ENCODE measurements around the gene KATNB1. TPM values are rescaled to one million over a fixed set of nuclear protein-coding genes. Genes with fewer than 3 reads are reported as not detected.

KATNB1 gene
- total and polyA plus RNA-seq, 8 donors, result 7.8 to 17.0 (median 11.4) TPM

DNA sequence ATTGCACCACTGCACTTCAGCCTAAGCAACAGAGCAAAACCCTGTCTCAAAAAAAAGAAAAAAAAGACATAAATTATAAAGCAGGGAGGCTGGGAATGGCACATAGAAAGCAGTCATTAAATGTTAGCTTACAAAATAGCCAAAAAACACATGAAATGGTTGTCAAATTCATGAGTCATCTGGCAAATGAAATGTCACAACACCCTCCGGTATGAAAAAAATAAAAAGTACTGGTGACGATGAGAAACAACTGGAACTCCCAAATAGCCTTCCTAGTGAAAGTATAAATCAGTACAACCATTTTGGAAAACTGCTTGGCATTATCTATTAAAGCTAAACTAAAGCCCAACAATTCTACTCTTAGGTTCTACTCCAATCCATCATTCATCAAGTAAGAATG is 3.5 kb upstream of the KATNB1 start:
- ATAC-seq, result no peak
- FAIRE-seq, result no peak
- peaks cover 0 to 11% (median 2%) of the 10 kb centered on the region in 3 donors for H3K4me1 ChIP-seq
- no peaks in the 10 kb centered on the region for H3K9me3 ChIP-seq
- no peak overlapping the region for H3K27ac ChIP-seq
- H3K27me3 ChIP-seq, result no peaks in the 10 kb centered on the region
- DNase-seq, result no peak
- intact Hi-C loops (cut with DNase I), result no loop called here
- no peaks in the 10 kb centered on the region for H3K36me3 ChIP-seq
- TF ChIP-seq, protein P1, sequence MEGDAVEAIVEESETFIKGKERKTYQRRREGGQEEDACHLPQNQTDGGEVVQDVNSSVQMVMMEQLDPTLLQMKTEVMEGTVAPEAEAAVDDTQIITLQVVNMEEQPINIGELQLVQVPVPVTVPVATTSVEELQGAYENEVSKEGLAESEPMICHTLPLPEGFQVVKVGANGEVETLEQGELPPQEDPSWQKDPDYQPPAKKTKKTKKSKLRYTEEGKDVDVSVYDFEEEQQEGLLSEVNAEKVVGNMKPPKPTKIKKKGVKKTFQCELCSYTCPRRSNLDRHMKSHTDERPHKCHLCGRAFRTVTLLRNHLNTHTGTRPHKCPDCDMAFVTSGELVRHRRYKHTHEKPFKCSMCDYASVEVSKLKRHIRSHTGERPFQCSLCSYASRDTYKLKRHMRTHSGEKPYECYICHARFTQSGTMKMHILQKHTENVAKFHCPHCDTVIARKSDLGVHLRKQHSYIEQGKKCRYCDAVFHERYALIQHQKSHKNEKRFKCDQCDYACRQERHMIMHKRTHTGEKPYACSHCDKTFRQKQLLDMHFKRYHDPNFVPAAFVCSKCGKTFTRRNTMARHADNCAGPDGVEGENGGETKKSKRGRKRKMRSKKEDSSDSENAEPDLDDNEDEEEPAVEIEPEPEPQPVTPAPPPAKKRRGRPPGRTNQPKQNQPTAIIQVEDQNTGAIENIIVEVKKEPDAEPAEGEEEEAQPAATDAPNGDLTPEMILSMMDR (IDR thresholded peaks at IDR 0.05), result no peak
- H3K4me3 ChIP-seq, result no peak overlapping the region
- 75 to 80% methylated on average over 2 of the region's 2 CpGs for WGBS, 2 donors

DNA sequence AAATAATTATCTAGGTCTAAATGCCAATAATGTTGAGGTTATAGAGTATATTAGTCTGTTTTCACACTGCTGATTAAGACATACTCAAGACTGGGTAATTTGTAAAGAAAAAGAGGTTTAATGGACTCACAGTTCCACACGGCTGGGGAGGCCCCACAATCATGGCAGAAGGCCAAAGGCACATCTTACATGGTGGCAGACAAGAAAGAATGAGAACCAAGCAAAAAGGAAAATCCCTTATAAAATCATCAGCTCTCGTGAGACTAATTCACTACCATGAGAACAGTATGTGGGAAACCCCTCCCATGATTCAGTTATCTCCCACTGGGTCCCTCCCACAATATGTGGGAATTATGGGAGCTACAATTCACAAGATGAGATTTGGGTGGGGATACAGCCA is 2.9 kb upstream of the KATNB1 start:
- Histone ChIP-seq H3K4me1 (peaks cover 0 to 14% (median 2%) of the 10 kb centered on the region in 3 donors), H3K4me3 (no peak overlapping the region), H3K27ac (no peak overlapping the region), H3K36me3 (no peaks in the 10 kb centered on the region), H3K27me3 (no peaks in the 10 kb centered on the region), H3K9me3 (no peaks in the 10 kb centered on the region)
- TF ChIP-seq, protein P1 (IDR thresholded peaks at IDR 0.05), result no peak
- FAIRE-seq, result no peak
- ATAC-seq, result no peak
- DNase-seq, result peak in 1 of 6 donors; percentile 4
- intact Hi-C loops (cut with DNase I), result no loop called here
- WGBS, 2 donors, result 77% methylated on average over 2 of the region's 2 CpGs

DNA sequence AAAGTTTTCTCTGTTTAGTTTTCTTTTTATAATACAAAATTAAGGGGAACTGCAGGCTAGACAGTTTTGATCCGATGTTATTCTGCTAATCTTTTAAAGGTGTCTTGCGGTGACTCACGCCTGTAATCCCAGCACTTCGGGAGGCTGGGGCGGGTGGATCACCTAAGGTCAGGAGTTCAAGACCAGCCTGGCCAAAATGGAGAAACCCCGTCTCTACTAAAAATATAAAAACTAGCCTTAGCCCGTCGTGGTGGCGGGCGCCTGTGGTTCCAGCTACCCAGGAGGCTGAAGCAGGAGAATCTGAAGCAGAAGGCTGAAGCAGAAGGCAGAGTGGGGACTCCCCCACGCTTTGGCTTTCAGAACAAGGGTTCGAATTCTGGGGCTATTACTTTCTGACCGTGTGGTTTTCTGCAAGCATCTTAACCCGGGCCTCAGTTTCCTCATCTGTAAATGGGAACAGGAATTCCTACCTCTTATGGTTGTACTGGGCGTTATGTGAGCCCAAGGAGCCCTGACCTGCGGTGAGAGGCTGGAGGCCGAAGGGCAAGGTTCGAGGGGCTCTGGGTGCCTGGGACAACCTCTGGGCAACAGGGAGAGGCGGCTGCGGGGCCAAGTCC is 1.2 kb upstream of the KATNB1 start:
- WGBS, 2 donors, result 42 to 48% methylated on average over 20 of the region's 20 CpGs
- peaks cover 0 to 14% (median 2%) of the 10 kb centered on the region in 3 donors for H3K4me1 ChIP-seq
- H3K9me3 ChIP-seq, result no peaks in the 10 kb centered on the region
- intact Hi-C loops (cut with DNase I), result no loop called here
- ATAC-seq (no peak), DNase-seq (peak in 2 of 6 donors; percentile 29 to 35), FAIRE-seq (no peak)
- H3K27ac ChIP-seq, result peak overlapping the region; percentile 36 to 85 (median 75)
- peak overlapping the region; percentile 50 to 91 (median 75) for H3K4me3 ChIP-seq
- H3K36me3 ChIP-seq, result no peaks in the 10 kb centered on the region
- TF ChIP-seq, protein P1 (IDR thresholded peaks at IDR 0.05), result no peak
- no peaks in the 10 kb centered on the region for H3K27me3 ChIP-seq

DNA sequence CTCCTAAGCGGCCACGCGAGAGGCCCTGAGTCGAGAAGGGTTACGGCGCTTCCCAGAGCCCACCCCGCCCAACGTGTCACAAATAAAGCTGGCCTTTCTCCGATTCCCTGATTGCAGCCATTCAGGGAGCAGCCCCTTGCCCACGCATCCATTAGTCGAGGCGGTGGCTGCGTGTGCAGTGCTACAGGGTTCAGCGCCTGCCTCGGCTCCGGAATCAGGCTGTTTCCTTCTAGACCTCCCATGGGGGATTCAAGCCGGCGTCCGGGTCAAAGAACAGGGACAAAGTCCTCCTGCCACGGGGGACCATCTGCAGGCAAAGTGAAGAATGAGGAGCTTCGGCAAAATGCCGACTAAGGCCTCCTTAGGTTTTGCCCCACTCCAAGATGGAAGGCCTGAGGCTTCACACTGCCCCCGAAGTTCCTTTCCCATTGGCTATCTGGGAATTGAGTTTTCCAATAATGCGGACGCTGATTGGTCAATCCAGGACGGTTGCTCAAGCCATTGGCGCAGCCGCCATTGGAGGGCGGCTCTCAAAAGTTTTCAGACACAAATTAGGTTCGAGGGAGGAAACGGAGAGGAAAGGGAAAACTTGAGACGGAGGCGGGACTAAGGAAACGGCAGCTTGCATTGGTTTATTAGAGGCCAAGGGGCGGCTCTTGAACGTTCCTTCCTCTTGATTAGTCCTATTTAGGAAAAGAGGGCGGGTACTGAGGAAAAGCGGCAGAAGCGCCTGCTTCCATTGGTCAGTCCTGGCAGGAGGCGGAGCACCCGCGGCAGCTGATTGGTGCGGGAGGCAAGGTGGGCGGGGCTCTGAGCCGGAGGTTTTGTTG is 430 bp upstream of the KATNB1 start:
- H3K36me3 ChIP-seq, result no peaks in the 10 kb centered on the region
- TF ChIP-seq, protein P1 (IDR thresholded peaks at IDR 0.05), result no peak
- intact Hi-C loops (cut with DNase I), result no loop called here
- DNase-seq (peak; percentile 95 to 99 (median 98)), FAIRE-seq (peak; percentile 99), ATAC-seq (peak; percentile 91 to 95 (median 92))
- H3K9me3 ChIP-seq, result no peaks in the 10 kb centered on the region
- no peaks in the 10 kb centered on the region for H3K27me3 ChIP-seq
- peak overlapping the region; percentile 61 to 85 (median 75) for H3K27ac ChIP-seq
- peaks cover 0 to 14% (median 2%) of the 10 kb centered on the region in 3 donors for H3K4me1 ChIP-seq
- peak overlapping the region; percentile 53 to 98 (median 94) for H3K4me3 ChIP-seq
- WGBS, 2 donors, result 0% methylated on average over 45 of the region's 45 CpGs
